HepG2 (cell line): ENCODE data around the gene ZBTB7A. TPM values are rescaled to one million over a fixed set of nuclear protein-coding genes. Genes with fewer than 3 reads are reported as not detected.
A peak's percentile ranks its signal among the peaks of the same experiment; 100 is the strongest.

Experiments
- AGO2 ChIP-seq: fragments of 200-400 bp; formaldehyde crosslinking; optimal IDR thresholded peaks from 2 replicates; pipeline ENCODE3; 2017; ENCODE audit warnings: mild to moderate bottlenecking, low read depth, low read length, moderate library complexity
- ARNT ChIP-seq: fragments of 450-650 bp; IDR thresholded peaks from 2 replicates; pipeline ENCODE4 v1.6.1; 2017
- KDM3A ChIP-seq: IDR thresholded peaks from 2 replicates; pipeline ENCODE4 v1.6.1; 2018; ENCODE audit warnings: low read depth, missing compliant biosample characterization
- KLF16 ChIP-seq, 2 experiments: sonication (generic) in 1 of 2; formaldehyde crosslinking in 1 of 2; IDR thresholded peaks; 2 replicates each; pipeline versions ENCODE4 v1.6.1 to v1.8.0; 2016 to 2023; ENCODE audit warnings: missing genetic modification reagents in 2 of 2, missing compliant biosample characterization in 1 of 2
- MNT ChIP-seq: fragments of 450-650 bp; IDR thresholded peaks from 2 replicates; pipeline ENCODE4 v1.6.1; 2016
- NBN ChIP-seq: fragments of 450-650 bp; conservative IDR thresholded peaks from 2 replicates; pipeline ENCODE4 v1.6.1; 2017
- POLR2A ChIP-seq, 2 experiments: IDR thresholded peaks; 2 replicates each; pipeline ENCODE4 v1.6.1; 2011; ENCODE audit warnings: low read depth in 2 of 2, low read length in 2 of 2, mild to moderate bottlenecking in 1 of 2, moderate library complexity in 1 of 2; ENCODE audit not compliant: insufficient read depth in 1 of 2
- POLR2AphosphoS5 ChIP-seq: IDR thresholded peaks from 2 replicates; pipeline ENCODE4 v1.6.1; 2012; ENCODE audit warnings: low read depth, low read length
- SKIL ChIP-seq: sonication (generic); formaldehyde crosslinking; IDR thresholded peaks from 2 replicates; pipeline ENCODE4 v1.8.0; 2022; ENCODE audit warnings: missing genetic modification reagents, mild to moderate bottlenecking, moderate library complexity, borderline replicate concordance
- SP5 ChIP-seq: IDR thresholded peaks from 2 replicates; pipeline ENCODE4 v1.6.1; 2016; ENCODE audit warnings: low read depth, borderline replicate concordance
- SPEN ChIP-seq: sonication (generic); formaldehyde crosslinking; IDR thresholded peaks from 2 replicates; pipeline ENCODE4 v1.5.1; 2020; ENCODE audit warnings: low read depth, mild to moderate bottlenecking, missing genetic modification reagents
- TGIF2 ChIP-seq: IDR thresholded peaks from 2 replicates; pipeline ENCODE4 v1.6.1; 2016; ENCODE audit warnings: control low read depth, missing compliant biosample characterization
- ZBTB33 ChIP-seq: sonication (generic); formaldehyde crosslinking; IDR thresholded peaks from 2 replicates; pipeline ENCODE4 v1.4.0; 2020; ENCODE audit warnings: missing genetic modification reagents
- ZHX1 ChIP-seq: sonication (generic); formaldehyde crosslinking; IDR thresholded peaks from 2 replicates; pipeline ENCODE4 v1.8.1; 2022; ENCODE audit warnings: low read depth, mild to moderate bottlenecking, missing genetic modification reagents
- ZNF562 ChIP-seq: sonication (generic); formaldehyde crosslinking; IDR thresholded peaks from 2 replicates; pipeline ENCODE4 v1.8.0; 2022; ENCODE audit warnings: missing genetic modification reagents, borderline replicate concordance
- ZNF574 ChIP-seq: sonication (generic); formaldehyde crosslinking; IDR thresholded peaks from 2 replicates; pipeline ENCODE4 v1.4.0; 2020; ENCODE audit warnings: missing genetic modification reagents
- ZNF737 ChIP-seq: sonication (generic); formaldehyde crosslinking; IDR thresholded peaks from 2 replicates; pipeline ENCODE4 v1.5.0; 2020; ENCODE audit warnings: missing genetic modification reagents, mild to moderate bottlenecking, borderline replicate concordance
- polyA plus RNA-seq, 8 experiments: library from polyadenylated mRNA; depleted of rRNA in 3 of 8; stranded (reverse) in 7 of 8; unstranded in 1 of 8; fragments of >200 nt; fragmentation: Illumina TruSeq in 4 of 8; extraction: Trizol in 4 of 8; gene quantifications; 2 replicates each; pipeline versions ENCODE4 v1.2.1 to v1.2.3, GENCODE V29; 2011 to 2016; ENCODE audit warnings: low read depth in 4 of 8, missing spikeins in 1 of 8, mixed read lengths in 1 of 8; ENCODE audit not compliant: insufficient read depth in 1 of 8
- total RNA-seq, 5 experiments: library from RNA; depleted of rRNA; stranded (reverse); fragments of >200 nt; fragmentation: Illumina TruSeq; extraction: Trizol; gene quantifications; 2 replicates each; pipeline ENCODE4 v1.2.3, GENCODE V29; 2016; ENCODE audit warnings: low read depth in 1 of 5

ZBTB7A gene
- total and polyA plus RNA-seq, 2 of the 13 experiments (the other 11 are each of a cell fraction or from before 2014, with no cell fraction given): 3.6 to 4.0 TPM

- 0 out of 2 replicates have a peak, but pooled peaks have one; percentile 46 for TF ChIP-seq ZNF562 (CRISPR knock-in tag)
- TF ChIP-seq ZBTB33: peak; percentile 91
- 0 out of 2 replicates have a peak, but pooled peaks have one; percentile 61 for TF ChIP-seq NBN
- TF ChIP-seq MNT: peak; percentile 51; the same call in 1 of the 2 replicates
- TF ChIP-seq AGO2: peak; percentile 70
- TF ChIP-seq SP5 (CRISPR knock-in tag): no peak
- peak; percentile 59 for TF ChIP-seq SKIL (CRISPR knock-in tag)
- TF ChIP-seq SPEN (CRISPR knock-in tag): no peak
- TF ChIP-seq ARNT: no peak
- peak; percentile 68 for TF ChIP-seq ZHX1 (CRISPR knock-in tag)
- TF ChIP-seq POLR2A (IDR thresholded peaks at IDR 0.05; ENCODE audit: insufficient read depth in 1 of 2, low read depth in 2 of 2, low read length in 2 of 2): peak in 1 of 2 experiments; percentile 45; a peak in 2 of 4 replicates
- 0 out of 2 replicates have a peak, but pooled peaks have one; percentile 54 for TF ChIP-seq ZNF737 (CRISPR knock-in tag)
- 0 out of 4 replicates have a peak, but pooled peaks of 1 of the 2 experiments have one; percentile 61 for TF ChIP-seq KLF16 (CRISPR knock-in tag; IDR thresholded peaks at IDR 0.05)
- peak; percentile 30; the same call in 1 of the 2 replicates for TF ChIP-seq POLR2AphosphoS5
- no peak for TF ChIP-seq ZNF574
- TF ChIP-seq TGIF2 (CRISPR knock-in tag): 0 out of 2 replicates have a peak, but pooled peaks have one; percentile 11
- TF ChIP-seq KDM3A: no peak
These were observed 13.0 kb downstream of the ZBTB7A start (continued) for GRCh38 chr19:4053423-4054324.
